HEK293T (cell line): ENCODE results near the gene XKR7.

Experiments
- CTCF ChIA-PET: fragments of 350-600 bp; formaldehyde crosslinking; extraction: SDS; loops from one replicate; lab custom pipeline; 2021; ENCODE audit warnings: antibody characterized with exemption, inconsistent platforms; lab: Yijun Ruan, JAX
- POLR2A ChIA-PET: fragments of 350-600 bp; formaldehyde crosslinking; extraction: SDS; loops from one replicate; lab custom pipeline; 2020; ENCODE audit warnings: antibody characterized with exemption, inconsistent platforms; lab: Yijun Ruan, JAX
- DNase-seq: peaks from one replicate; pipeline ENCODE4 v3.0.0; 2012; ENCODE audit warnings: mixed read lengths; ENCODE audit errors: extremely low spot score
- ARNT ChIP-seq: fragments of 450-650 bp; IDR thresholded peaks from 2 replicates; pipeline ENCODE4 v1.6.1; 2017; ENCODE audit warnings: mild to moderate bottlenecking
- BHLHE40 ChIP-seq: fragments of 450-650 bp; IDR thresholded peaks from 2 replicates; pipeline ENCODE4 v1.6.1; 2016; ENCODE audit warnings: mild to moderate bottlenecking, moderate library complexity, borderline replicate concordance
- CTBP1 ChIP-seq: fragments of 450-650 bp; IDR thresholded peaks from 2 replicates; pipeline ENCODE4 v1.6.1; 2016; ENCODE audit warnings: borderline replicate concordance
- ELF4 ChIP-seq: fragments of 450-650 bp; IDR thresholded peaks from 2 replicates; pipeline ENCODE4 v1.6.1; 2017; ENCODE audit warnings: antibody characterized with exemption
- FOXA1 ChIP-seq: fragments of 450-650 bp; IDR thresholded peaks from 2 replicates; pipeline ENCODE4 v1.6.1; 2016; ENCODE audit warnings: mild to moderate bottlenecking
- FOXK2 ChIP-seq: fragments of 450-650 bp; IDR thresholded peaks from 2 replicates; pipeline ENCODE4 v1.6.1; 2016; ENCODE audit warnings: mild to moderate bottlenecking
- FOXM1 ChIP-seq: fragments of 450-650 bp; IDR thresholded peaks from 2 replicates; pipeline ENCODE4 v1.6.1; 2017; ENCODE audit warnings: mild to moderate bottlenecking, borderline replicate concordance
- HDGF ChIP-seq: fragments of 450-650 bp; IDR thresholded peaks from 2 replicates; pipeline ENCODE4 v1.6.1; 2017; ENCODE audit warnings: antibody characterized with exemption, borderline replicate concordance
- L3MBTL2 ChIP-seq: fragments of 450-650 bp; conservative IDR thresholded peaks from 2 replicates; pipeline ENCODE4 v1.6.1; 2016; ENCODE audit warnings: mild to moderate bottlenecking
- LEF1 ChIP-seq: fragments of 450-650 bp; IDR thresholded peaks from 2 replicates; pipeline ENCODE4 v1.6.1; 2017; ENCODE audit warnings: mild to moderate bottlenecking, borderline replicate concordance
- NFRKB ChIP-seq: fragments of 450-650 bp; IDR thresholded peaks from 2 replicates; pipeline ENCODE4 v1.6.1; 2016; ENCODE audit warnings: mild to moderate bottlenecking, moderate library complexity
- PKNOX1 ChIP-seq: fragments of 450-650 bp; IDR thresholded peaks from 2 replicates; pipeline ENCODE4 v1.6.1; 2016
- SP1 ChIP-seq: fragments of 450-650 bp; IDR thresholded peaks from 2 replicates; pipeline ENCODE4 v1.6.1; 2017
- SUZ12 ChIP-seq: fragments of 450-650 bp; IDR thresholded peaks from 2 replicates; pipeline ENCODE4 v1.6.1; 2016; ENCODE audit warnings: mild to moderate bottlenecking
- TARDBP ChIP-seq: fragments of 450-650 bp; IDR thresholded peaks from 2 replicates; pipeline ENCODE4 v1.6.1; 2016
- ZNF384 ChIP-seq: fragments of 450-650 bp; IDR thresholded peaks from 2 replicates; pipeline ENCODE4 v1.6.1; 2016

The XKR7 gene

GRCh38 chr20:31930779-31931178, 37.2 kb upstream of the XKR7 start:
- TF ChIP-seq CTBP1: no peak
- TF ChIP-seq FOXK2: no peak
- TF ChIP-seq SP1: no peak
- ChIA-PET CTCF (interaction anchor here (1.0 kb wide), 1 partner anchor 38 kb away, joined by 3 read pairs; no protein-coding TSS in a partner anchor), POLR2A (no interaction called here)
- no peak for DNase-seq

DNA sequence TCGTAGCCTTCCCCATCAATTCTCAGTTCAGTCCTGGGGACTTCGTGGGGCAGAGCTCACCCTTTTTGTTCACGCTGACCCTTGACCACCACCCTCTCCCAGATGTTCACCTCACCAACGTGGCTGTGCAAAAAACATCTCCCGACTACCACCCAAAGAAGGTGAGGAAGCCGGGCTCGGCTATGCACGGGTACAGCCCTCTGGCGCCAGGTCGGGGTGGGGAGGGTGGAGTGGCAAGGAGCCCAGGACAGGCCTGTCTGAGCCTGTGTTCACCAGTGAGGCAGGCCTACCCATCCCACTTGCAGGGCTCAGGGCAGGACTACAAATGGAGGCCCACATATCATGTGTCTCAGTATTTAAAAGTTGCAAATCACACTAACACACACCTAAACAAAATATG, 34.3 kb upstream of the XKR7 start:
- DNase-seq: no peak
- no peak for TF ChIP-seq NFRKB
- no peak for TF ChIP-seq SP1
- TF ChIP-seq ELF4: no peak
- no peak for TF ChIP-seq L3MBTL2
- TF ChIP-seq HDGF: no peak
- no peak for TF ChIP-seq ARNT
- ChIA-PET POLR2A (interaction anchor here (0.8 kb wide), 1 partner anchor 54 kb away, joined by 3 read pairs; no protein-coding TSS in a partner anchor), CTCF (interaction anchor here (0.6 to 0.7 kb wide), 2 partner anchors 19 to 81 kb away, joined by 3 to 4 read pairs; no protein-coding TSS in a partner anchor)

GRCh38 chr20:31934491-31934890, 33.5 kb upstream of the XKR7 start:
- TF ChIP-seq HDGF (no peak), TARDBP (no peak), ARNT (no peak), L3MBTL2 (no peak), CTBP1 (no peak), NFRKB (no peak), FOXM1 (no peak), FOXK2 (no peak), SP1 (no peak), PKNOX1 (no peak), BHLHE40 (no peak), LEF1 (no peak), ELF4 (no peak), FOXA1 (no peak), ZNF384 (no peak)
- CTCF ChIA-PET: no interaction called here
- no peak for DNase-seq
- POLR2A ChIA-PET: no interaction called here

- ChIA-PET POLR2A (no interaction called here), CTCF (no interaction called here)
- TF ChIP-seq CTBP1 (no peak), SUZ12 (no peak), HDGF (no peak), BHLHE40 (no peak), ZNF384 (no peak), TARDBP (no peak), NFRKB (no peak), FOXA1 (no peak), ELF4 (no peak), LEF1 (no peak), SP1 (no peak)
- no peak for DNase-seq
These were observed 32.8 kb upstream of the XKR7 start for GRCh38 chr20:31934968-31935764.

DNA sequence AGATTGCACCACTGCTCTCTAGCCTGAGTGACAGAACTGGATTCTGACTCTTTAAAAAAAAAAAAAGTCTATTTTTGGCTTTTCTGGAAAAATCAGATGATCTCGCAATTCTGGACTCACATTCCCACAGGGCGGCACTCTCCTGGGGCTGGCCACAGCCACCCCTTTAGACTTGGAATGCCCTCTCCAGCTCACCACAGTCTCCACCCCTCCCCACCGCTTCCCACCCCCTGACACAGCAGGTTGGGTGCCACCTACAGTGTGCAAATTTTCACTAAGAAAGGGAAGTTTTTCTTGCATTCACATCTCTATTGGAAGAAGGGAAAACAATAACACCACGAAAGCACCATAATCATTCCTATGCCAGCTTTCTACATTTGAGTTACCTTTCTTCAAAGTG, 31.5 kb upstream of the XKR7 start:
- no peak for DNase-seq
- TF ChIP-seq TARDBP: no peak
- no peak for TF ChIP-seq FOXM1
- TF ChIP-seq PKNOX1: no peak
- TF ChIP-seq L3MBTL2: no peak
- TF ChIP-seq FOXK2: no peak
- no peak for TF ChIP-seq ZNF384
- TF ChIP-seq FOXA1: no peak
- TF ChIP-seq SUZ12: no peak
- TF ChIP-seq CTBP1: no peak
- no peak for TF ChIP-seq SP1
- TF ChIP-seq BHLHE40: no peak
- ChIA-PET POLR2A (no interaction called here), CTCF (interaction anchor here (0.7 kb wide), 1 partner anchor 81 kb away, joined by 3 read pairs; no protein-coding TSS in a partner anchor)

- no peak for TF ChIP-seq HDGF
- no peak for TF ChIP-seq FOXK2
- CTCF ChIA-PET: no interaction called here
- POLR2A ChIA-PET: no interaction called here
- no peak for DNase-seq
These were observed 30.1 kb upstream of the XKR7 start for GRCh38 chr20:31937820-31938219.

DNA sequence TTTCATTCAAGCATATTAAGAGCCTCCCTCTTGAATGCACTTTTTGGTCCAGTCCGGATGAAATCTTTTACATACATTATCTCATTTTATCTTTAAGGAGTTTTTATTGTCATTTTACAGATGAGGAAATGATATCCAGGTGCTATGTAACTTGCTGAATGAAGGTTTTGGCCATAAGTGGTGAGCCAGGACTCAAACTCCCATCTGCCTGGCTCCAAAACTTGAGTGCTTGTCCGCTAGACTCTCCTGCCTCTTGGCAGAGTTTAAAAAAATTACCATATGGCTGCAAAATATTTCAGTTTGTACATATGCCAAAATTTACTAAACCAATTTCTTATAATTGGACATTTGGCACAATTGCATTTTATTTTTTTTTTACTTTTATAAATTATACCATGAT, 28.3 kb upstream of the XKR7 start:
- CTCF ChIA-PET: no interaction called here
- POLR2A ChIA-PET: no interaction called here
- DNase-seq: no peak
- no peak for TF ChIP-seq PKNOX1
- TF ChIP-seq SUZ12: no peak
- TF ChIP-seq HDGF: no peak
- no peak for TF ChIP-seq ZNF384
- TF ChIP-seq FOXK2: no peak
- TF ChIP-seq ELF4: no peak
- no peak for TF ChIP-seq BHLHE40
- no peak for TF ChIP-seq LEF1
- no peak for TF ChIP-seq L3MBTL2
- TF ChIP-seq FOXA1: no peak
- no peak for TF ChIP-seq NFRKB
- no peak for TF ChIP-seq ARNT
- no peak for TF ChIP-seq CTBP1
- TF ChIP-seq SP1: no peak
- no peak for TF ChIP-seq TARDBP
- no peak for TF ChIP-seq FOXM1
